GM21723 (cell line): Measurements from ENCODE around the gene HM13.
A peak's percentile ranks its signal among the peaks of the same experiment; 100 is the strongest.
"Not testable (repeated sequence)": the region's sequence is repeated elsewhere in the genome, so short reads cannot be mapped to it uniquely, and the experiment has no call there.

ENCODE experiments used
- ATAC-seq: cut with Tn5 transposase; IDR thresholded peaks from one replicate; pipeline ENCODE4 v1.9.1; 2021; ENCODE audit warnings: mild to moderate bottlenecking, moderate library complexity; ENCODE audit not compliant: unreplicated experiment

The HM13 gene

DNA sequence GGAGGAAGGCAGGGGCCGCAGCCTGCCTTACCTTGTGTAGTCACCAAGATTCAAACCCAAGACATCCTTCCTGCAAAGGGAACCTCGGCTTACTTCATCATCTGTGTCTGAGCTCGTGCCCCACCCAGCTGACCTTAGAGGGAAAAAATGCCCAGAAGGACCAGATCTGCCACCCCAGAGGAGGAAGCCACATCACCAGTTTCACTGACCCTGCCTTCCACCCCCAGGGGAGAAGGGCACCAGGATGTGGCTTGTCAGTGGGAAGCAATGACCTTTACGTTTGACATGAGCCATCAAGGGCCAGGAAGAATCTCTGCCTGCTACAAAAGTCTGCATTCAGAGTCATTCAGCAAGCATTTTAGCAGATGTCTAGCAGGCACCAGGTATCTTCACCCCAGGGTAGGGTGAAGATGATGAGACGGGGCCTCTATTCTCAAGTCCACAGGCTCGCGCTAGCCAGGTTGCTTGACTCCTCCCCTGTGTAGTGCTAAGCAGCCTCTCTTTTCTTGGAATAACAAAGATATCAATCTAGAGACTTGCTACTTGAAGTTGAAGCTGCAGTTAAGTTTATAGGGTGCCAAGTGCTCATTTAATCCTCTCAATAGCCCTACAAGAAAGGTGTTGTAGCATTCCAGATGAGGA is 28.1 kb downstream of the HM13 start:
- no peak for ATAC-seq

- no peak for ATAC-seq
These were observed 28.7 kb downstream of the HM13 start for GRCh38 chr20:31542963-31543362.

DNA sequence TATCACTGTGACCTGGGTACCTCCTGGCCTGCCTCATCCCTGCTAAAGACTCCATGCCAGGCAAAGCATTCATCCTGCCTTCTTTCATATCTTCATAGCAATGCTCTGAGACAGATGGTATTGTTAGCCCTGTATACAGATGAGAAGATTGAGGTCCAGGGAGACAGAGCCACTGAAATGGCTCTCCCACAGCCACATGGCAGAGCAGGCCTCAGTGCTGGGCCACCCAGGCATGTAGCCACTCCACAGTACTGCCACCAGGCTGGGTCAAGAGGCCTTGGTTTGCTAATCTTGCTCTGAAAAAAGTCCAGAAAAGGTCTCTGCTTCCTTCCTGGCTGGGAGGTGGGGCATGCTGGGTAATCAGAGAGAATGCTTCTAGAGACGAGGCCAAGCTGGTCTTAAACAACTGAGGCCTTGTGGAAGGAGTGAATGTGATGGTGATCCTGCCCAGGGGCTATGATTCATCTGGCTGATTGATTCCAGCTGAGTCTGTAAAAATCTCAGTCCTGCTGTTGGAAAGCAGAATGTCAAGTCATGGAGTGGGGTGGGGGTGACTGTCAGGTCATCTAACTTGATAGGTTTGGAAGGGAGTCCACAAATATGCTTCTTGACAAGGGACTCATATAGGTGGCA is 29.8 kb downstream of the HM13 start:
- no peak for ATAC-seq

DNA sequence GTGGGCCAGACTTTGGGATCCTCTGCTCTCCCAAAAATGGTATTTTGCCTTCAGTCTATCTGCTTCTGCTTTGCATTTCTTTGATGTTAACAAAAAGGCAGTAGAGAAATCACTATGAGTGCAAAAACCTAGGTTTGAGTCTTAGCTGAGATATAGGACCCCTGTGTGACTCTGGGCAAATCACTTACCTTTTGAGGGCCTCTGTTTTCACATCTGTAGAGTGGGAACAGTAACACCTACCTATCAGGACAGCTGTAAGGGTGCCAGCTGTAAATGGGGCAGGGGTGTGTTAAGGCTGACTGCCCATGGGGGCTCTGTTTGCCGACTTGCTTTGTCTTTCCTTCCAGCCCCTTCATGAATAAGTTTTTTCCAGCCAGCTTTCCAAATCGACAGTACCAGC is 30.4 kb downstream of the HM13 start:
- ATAC-seq, result no peak

- ATAC-seq, result not testable (repeated sequence)
These were observed 31.4 kb downstream of the HM13 start for GRCh38 chr20:31545621-31546040.

GRCh38 chr20:31547017-31547675 is 32.9 kb downstream of the HM13 start:
- ATAC-seq, result peak; percentile 72

DNA sequence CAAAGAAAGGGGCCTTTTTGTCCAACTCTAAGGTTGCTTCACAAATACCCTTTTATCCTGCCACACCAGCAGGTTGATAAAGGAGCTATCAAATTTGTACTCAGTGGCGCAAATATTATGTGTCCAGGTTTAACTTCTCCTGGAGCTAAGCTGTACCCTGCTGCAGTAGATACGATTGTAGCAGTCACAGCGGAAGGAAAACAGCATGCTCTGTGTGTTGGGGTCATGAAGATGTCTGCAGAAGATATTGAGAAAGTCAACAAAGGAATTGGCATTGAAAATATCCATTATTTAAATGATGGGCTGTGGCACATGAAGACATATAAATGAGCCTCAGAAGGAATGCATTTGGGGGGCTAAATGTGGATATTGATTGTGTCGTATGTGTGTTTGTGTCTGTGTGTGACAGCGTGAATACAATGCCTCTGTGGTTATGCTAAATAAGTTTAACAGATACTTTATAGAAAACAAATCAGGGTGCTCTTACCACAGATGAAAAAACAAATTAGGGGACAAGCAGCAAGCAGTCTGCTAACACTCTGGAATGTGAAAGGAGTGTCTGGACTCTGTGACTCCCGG is 33.6 kb downstream of the HM13 start:
- no peak for ATAC-seq

GRCh38 chr20:31548820-31549512 is 34.7 kb downstream of the HM13 start:
- no peak for ATAC-seq

GRCh38 chr20:31549513-31549880 is 35.3 kb downstream of the HM13 start:
- ATAC-seq, result no peak

DNA sequence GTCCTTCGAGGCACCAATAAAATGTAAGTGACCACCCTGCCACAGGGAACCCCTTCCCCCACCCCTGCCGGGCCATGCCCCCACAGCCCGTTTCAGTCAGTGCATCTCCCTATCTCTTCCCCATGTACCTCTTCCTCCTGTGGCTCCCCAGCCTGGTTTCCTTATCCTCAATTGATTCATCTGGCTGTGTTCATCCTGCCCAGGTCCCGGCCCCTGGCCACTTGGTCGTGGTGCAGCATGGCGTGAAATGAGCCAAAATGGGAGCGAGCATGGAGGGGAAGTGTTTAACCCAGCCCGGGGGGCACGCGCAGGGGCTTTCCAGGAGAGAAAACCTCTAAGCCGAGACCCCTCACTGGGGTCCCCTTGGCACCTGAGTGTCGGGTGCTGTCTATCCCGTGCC is 35.9 kb downstream of the HM13 start:
- ATAC-seq, result no peak

GRCh38 chr20:31551163-31552081 is 37.2 kb downstream of the HM13 start:
- no peak for ATAC-seq

DNA sequence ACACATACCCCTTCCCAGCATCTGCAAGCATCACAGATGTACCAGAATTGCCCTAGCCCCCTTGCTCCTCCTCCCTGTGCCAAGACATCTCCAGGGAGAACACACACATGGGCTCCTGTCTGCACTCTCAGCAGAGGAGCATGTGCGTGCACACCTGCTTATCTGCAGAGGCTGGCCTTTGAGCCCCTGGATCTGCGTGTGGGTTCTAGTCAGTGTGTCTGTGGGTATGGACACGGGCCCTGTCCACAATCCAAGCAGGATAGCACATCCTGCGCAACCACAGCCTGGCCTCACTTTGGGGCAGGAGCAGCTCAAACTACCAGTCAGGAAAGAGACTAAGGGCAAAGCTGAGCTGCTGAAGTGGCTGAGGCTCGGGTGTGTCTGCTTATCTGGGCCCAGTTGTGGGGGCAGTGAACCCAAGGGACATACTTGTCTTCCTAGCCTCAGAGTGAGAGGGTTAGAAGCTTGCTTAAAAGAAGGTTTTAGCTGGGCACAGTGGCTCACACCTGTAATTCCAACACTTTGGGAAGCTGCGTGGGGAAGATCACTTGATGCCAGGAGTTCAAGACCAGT is 41.0 kb downstream of the HM13 start:
- no peak for ATAC-seq

DNA sequence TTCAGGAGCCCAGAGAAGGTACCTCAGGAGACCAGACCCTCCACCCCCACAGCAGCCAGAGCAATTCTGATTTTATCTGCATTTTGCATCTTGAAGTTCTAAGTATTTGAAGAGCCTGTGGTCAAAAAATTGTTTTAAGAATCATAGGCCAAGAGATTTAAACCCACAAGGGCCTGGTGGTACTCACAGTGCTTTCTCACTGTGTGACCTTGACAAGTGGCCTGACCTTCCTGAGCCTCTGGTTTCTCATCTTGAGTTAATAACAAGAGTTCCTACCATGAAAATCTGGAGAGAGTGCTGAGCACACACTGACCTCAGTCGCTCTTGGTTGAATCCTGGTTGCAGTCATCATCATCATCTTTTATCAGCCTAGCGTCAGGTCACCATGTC is 45.5 kb downstream of the HM13 start:
- no peak for ATAC-seq

DNA sequence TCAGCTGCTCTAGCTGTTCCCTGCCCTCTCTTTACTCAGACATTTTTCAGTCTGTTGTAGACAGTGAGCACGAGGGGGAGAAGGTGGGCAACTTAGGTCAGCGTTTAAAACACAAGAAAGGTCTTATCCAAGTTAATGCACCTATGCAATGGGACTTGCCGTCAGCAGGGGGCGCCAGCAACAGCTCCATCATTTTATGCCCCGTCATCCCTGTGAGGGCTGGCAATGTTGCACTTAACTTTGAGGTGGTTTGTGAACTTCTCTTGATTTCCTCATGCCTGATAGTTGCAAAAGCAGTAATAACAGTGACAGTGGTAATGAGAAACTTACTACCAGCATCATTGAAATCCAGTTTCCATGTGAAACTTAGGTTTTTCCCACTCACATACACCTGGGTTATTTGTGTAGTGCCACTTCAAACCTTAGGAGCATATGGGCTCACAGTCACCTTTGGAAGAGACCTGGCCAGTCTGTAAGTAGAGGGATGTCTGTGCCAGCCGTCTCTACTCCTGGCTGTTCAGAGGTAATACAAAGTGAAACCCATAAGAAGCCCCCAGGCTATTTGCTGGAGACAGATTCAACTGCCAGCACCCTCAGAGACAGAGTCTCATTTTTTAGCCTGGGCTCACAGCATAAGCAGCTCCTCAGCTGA is 46.0 kb downstream of the HM13 start:
- peak; percentile 51 for ATAC-seq

DNA sequence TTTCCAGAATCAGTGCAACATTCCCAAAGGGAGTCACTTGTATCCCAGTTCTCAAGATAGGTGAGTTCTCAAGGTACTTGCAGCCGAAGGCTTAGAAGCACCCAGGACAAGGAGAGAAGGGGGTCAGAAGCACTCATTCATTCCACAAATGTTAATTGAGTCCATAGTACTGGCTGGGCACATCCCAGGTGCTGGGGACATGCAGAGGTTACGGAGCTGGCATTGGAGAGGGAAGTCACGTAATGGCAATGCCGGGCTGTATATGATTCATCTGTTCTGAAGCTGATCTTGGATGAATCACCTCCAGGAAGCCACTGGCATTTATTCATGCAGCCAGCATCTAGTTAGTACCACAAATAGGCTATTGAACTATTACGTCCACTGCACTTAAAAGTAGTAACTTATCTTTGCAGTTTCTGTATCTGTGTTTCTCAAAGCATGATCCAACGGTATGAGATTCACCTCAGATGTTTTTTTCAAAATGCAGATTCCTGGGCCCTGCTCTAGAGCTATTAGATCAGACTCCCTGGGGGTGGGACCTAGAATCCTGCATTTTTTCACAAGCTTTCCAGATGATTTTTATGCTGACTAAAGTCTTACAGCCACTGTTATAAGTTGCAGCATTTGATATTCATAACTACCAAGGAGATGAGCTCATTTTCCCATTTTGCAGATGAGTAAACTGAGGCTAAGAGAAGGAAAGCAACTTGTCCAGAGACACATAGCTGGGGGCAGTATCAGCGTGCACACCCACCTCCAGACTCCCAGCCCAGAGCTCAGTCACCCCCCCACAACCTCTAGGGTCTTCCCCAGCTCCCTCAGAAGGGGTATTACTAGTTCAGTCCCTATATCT is 46.7 kb downstream of the HM13 start:
- no peak for ATAC-seq

DNA sequence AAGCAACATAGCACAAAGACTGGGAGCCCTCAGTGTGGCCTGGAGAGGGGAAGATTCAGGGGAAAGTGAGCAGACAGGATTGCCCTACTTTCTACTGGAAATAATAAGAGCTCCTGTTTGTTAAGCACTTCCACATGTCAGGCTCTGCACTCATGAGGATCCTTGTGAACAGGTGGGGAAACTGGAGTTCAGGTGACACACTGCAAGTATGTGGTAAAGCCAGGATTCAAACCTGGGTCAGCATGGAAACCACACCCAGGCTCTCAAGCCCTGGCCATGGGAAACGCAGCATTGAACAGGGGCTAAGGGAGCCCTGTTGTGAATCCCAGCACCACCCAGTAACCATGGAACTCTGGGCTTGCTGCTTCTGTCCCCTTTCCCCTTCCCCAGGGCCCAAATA is 48.0 kb downstream of the HM13 start:
- no peak for ATAC-seq

DNA sequence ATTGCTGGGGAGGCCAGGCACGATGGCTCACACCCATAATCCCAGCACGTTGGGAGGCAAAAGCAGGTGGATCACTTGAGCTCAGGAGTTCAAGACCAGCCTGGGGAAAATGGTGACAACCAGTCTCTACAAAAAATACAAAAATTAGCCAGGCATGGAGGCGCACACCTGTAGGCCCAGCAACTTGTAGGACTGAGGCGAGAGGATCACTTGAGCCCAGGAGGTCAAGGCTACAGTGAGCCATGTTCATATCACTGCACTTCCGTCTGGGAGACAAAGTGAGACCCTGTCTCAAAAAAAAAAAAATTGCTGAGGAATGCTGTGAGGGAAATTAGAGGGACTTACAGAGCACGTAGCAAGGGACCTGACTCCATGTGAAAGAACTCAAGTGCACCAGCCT is 50.0 kb downstream of the HM13 start:
- ATAC-seq, result no peak

DNA sequence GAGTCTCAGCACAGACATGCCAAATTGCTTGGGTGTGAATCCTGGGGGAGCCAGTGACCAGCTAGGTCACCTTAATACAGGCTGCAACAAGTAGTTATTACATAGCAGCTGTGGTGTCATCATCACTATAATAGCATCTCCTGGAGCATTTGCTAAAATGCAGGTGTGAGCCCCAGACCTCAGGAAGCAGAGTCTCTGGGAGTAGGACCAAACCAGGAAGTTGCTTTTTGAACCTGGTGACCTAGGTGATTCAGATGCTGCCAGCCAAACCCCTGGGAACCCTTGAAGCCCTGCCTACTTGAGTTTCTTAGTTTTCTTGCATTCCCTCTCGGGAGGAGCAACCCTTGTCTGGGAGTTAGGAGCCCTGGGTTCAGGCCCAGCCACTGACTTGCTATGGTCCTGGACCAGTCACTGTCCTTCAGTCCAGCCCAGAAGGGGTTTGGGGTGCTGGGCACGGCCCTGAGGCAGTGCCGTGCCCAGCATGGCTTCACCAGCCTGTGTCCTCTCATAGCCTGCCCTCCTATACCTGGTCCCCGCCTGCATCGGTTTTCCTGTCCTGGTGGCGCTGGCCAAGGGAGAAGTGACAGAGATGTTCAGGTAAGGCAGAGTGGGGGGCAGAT is 51.6 kb downstream of the HM13 start:
- no peak for ATAC-seq
